SHP77 (cell line): ENCODE data around the gene SH3TC2.

ENCODE experiments used
- DNase-seq, 2 experiments: peaks; one replicate each; lab custom pipeline; 2025; lab: John Stamatoyannopoulos, UW

SH3TC2 gene

DNA sequence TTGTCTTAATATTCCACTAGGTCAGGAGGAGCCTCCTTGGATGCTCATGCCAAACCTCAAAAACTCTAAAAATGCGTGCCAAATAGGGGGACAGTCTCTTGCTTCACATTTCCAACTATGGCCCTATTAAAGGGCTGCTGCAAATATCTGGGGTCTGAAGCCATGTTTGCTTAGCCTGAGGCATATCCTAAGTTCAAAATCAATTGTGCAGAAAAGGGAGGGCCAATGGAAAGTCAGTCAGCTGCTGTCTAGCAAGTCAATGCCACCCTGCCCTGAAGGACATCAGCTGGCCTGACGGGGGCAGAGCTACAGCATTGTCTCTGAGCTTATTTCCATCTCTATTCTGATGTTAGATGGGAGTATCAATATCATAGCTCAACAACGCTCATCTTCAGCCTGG lies 93.6 kb downstream of the SH3TC2 start:
- no peak for DNase-seq

DNA sequence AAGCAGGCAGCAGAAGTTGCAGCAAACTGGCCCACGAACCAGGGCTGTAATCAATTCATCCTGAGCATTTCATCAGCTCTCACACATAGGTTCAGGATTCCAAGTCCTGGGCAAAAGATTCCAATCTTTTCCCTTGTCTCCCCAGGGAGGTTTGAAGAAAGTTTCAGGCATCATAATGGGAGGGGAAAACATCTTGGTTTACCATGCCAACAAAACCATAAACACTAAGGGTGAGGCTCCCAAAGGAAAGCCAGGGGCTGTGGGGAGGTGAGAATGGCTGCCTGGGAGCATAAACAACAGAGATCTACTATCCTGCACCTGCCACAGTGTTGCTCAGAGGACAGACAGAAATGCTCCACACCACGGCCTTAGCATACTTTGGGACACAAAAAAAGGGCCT lies 94.6 kb downstream of the SH3TC2 start:
- DNase-seq: no peak

DNA sequence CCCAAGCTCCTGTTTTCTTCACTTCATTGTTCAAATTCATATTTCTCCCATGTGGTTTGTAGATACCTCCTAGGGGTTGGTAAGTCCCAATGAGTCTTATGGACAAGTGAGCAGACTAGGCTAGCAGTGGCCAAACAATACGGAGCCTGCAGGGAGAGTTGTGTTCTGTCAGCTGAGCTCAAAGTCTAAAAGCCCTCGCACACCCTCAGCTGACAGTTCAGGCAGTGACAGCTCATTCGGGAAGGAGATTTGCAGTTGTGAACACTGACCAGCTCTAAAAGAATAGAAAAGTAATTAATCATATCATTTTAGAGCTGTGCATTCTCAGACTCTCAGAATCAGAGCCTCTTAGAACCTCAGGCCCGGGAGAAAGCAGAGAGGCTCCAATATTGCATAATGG lies 95.1 kb downstream of the SH3TC2 start:
- no peak for DNase-seq

DNA sequence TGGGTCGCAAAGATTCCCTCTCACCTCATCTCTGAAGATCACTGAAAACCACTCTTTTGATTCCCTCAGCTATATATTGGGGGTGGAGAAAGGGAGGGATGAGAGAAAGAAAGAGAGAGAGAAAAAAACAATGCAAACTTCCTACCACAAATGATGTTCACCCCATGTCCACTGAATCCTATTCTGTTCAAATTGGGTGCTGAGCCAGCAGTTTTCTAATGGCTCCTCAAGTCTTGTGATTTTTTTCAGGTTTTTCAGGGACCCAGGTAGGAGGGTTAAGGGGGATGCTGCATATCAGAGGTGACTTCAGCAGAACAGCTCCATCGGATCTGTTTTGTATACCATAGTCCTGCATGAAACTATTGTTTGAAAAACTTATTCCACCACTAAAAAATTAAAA lies 95.9 kb downstream of the SH3TC2 start:
- DNase-seq: no peak

DNA sequence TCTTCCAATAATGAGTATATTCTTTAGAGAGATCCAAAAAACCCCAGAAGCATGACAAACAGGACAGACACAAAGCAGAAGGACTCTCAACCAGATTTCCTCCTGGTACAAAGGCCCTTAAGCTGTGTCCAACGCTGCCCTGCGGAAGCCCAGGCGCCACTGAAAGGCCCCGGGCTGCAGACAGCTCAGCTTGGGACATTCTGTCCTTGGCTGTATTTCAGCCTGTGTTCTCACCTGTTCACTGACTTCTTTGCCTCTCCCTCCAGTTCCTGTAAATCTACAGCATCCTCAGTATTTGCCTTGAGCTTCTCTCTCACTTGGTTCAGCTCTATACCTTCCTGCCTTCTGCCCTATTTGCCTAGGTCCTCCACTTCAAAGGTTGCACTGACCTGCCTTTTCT lies 96.5 kb downstream of the SH3TC2 start:
- DNase-seq: no peak

DNA sequence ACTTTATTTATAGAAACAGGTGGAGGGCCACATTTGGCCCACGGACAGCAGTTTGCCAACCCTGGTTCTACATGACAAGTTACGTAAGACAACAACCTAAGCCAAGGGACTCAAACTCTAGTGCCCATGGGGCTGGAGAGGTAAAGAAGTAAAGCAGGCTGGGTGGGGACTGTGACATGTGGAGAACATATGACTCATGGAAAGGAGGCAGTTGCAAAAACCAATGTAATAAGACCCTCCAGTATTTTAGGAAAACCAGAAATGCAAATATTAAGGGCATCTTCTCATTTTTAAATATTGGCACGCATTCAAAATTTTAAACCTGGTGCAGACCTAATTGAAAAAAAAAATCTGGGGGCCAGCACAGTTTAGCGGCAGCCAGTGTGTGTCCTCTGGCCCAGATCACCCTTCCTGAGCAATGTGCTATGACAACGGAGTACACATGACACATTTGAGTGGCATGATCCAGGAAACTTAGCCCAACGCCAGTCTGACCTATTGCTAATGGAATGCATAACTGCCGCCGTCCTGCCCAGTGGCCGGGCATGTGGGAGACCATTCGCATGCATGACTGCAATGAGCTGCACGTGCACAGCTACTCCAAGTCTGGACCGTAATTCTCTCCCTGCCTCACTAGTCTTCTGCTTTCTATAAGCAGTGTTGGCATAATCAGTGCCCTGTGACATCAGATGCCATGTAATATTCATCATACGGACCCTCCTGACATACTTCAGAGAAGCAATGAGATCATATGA lies 97.2 kb downstream of the SH3TC2 start:
- no peak for DNase-seq

DNA sequence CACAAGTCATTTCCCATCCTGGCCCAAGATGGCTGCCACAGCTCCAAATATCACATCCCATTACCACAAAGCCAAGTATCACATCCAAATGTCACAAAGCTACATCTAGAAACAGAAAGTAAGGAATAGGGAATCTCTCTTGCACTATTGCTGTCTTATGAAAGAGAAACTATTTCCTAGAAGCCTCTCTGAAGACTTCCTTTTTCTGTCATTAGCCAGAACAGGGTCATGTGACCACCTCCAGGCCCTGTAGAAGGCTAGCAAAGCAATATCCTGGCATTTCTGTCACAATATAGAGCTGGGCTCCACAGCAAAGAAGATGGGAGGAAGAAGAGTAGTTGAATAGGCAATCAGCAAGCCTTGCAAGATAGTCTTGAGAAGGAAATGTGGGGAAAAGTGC lies 99.2 kb downstream of the SH3TC2 start:
- no peak for DNase-seq

DNA sequence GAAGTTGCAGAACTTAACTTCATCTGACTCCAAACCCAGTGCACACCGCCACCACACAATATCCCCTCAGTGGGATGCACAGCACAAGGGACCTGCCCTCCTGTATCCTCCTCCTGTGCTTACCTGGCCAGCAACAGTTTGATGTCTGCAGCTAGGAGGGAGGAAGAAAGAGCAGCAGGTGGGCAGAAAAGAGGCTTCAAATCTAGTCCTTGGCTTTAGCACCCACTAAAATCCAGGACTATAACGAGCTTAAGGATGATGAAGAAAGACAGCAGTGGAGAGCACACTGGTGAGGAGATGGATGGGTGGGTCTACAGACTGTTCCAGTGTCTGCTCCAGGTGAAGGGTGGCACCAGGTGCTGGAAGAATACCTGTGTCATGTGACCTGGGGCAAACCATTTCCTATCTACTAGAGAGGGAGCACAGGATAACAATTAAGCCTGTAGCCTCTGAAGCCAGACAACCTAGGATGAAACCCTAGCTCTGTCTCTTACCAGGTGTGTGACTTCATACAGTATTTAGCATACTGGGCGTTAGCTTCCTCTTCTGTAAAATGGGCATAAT lies 100.0 kb downstream of the SH3TC2 start:
- DNase-seq: no peak

DNA sequence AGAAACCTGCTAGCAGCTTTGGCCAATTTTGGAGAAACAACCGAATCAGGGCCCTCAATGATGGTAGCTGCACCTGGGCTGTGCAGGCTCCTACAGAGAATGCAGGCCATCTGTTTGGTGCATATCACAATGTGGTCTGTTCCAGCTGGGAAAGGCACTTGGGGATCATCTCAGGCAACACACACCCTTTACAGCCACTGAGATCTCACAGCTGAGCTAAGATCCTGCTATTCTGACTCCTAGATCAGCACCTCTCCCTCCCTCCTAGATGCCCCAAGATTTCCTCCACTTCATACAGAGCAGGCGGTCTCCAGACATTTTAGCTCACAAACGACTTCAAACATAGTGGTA lies 100.7 kb downstream of the SH3TC2 start:
- no peak for DNase-seq

DNA sequence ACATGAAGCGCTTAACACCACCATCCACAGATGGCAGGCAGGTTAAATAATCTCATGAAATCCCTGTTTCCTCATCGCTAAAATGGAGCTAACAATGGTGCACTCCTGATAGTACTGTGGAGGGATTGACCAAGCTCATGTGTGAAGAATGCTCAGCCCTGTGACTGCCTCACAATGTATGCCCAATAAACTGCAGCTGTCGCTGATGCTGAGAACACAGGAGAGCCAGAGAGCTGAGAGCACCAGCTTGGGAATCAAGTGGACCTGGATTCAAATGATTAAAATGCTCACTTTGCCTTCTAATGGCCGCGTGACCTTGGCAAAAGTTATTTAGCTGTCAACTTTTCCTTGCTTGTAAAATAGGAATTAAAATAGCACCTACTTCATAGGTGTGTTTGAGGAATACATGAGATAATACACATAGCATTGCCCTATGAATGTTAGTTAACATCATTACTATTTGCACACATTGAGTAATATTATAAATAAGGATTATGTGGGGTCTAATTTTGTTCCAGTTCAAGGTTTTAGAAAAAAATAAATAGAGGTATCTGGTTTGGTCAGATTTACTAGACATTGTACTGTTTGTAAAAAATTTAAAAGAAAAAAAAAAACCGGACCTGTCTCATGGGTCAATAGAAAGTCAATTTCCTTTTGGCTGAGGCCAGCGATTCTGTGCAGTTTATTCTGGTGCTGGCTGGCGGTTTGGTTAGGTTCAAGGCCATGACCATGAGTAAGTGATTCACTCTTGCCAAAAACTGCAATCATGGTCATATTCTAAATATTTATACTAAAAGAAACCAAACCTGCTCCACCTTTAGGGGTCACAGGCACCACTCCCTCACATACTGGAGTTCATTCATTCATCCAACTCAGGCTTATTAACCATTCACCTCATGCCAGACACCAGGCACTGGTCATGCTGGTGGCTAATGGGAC lies 101.3 kb downstream of the SH3TC2 start:
- DNase-seq: no peak

DNA sequence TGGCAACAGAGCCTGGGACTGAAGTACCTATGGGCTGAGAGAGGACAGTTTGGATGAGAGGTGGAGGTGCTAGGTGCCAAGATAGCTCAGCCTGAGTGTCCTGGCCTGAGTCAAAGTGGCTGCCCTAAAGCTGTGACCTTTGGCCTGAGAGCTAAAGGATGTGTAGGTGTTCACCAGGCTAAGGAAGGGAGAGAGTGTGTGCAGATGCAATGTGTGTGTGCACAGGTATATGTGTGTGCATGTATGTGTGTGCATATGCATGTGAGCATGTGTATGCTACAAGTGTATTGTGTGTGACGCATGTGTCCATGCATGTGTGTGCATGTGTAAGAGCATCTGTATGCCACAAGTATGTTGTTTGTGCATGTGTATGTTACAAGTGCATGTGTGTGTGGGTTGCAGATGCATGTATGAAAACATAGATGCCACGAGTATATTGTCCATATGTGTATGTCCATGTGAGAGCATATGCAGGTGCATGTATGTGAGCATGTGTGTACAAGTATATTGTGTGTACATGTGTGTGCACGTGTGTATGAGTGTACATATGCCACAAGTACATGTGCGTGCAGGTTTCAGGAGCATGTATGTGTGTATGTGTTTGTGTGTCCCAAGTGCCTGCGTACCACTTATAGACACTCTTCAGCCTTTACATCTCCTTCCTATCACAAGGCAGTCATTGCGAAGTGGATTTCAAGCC lies 102.6 kb downstream of the SH3TC2 start:
- no peak for DNase-seq

DNA sequence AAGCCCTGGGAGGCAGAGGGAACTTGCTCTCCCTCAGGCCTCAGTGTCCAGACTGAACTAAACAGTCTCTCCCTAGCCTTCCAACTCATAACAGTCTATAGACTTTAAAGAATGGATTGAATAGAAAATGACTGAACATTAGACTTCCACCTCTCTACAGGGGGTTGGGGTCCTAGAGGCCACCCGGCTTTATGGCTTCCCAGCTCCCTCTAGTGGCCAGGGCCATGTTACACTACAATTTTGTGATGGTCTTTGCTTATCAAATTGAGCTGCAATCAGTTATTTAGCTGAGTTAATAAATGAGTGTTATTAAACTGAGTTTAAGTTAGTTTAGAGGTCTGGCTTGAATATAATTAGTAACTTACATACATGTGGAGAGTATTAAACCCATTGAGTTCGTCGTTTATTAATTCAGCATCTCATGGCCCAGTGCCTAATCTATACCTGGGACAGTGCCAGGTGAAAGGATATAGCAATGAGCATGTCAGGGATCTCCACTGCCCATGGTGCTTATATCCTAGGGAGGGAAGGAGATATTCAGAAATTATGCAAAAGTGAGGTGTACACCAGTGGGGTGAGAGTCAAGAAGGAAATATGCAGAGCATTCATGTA lies 105.2 kb downstream of the SH3TC2 start:
- DNase-seq: peak; percentile 2 to 27

DNA sequence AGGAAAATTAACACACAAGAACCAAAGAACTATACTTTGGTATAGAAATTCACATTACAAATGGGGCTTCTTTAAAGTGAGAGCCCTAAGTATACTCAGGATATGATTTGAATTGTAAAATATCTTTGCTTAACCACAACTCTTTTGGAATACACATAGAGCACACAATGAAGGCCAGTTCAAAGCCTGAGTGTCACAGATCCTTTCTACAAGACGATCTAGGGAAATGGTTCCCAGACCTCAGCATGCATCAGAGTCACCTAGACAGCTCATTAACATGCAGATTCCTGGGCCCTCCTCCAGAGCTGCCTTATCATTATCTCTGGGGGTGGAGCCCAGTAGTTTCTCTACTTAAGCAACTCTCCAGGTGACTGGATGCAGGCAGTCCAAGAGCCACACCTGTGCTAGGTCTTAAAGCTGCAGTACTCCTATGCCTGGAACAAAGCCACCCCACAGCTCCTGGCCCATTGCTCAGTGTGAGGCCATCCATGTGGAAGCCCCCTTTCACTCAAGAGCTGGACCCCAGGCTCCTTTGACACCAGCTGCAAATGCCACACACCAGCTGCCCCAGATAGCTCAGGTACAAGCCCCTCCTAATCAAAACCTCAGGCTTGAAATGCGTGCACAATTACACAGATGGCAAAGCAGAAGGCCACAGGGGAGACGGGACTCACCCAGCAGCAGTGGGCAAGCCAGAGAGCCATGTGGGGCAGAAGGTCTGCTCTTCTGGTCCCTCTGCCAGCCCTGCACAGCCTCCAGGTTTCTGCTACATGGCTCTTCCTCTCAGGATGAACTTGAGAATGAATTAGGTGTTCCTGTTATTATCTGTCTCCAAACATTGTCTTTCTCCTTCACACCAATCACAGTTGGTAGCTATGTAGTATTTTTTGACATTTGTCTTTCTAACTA lies 106.1 kb downstream of the SH3TC2 start:
- no peak for DNase-seq
